Activated T-cell treated with anti-CD3 and anti-CD28 coated beads for 24 hours (primary cell): ENCODE measurements around the gene GSE1.

Source experiments
- DNase-seq: peaks from one replicate; pipeline ENCODE4 v3.0.0-alpha.2; 2020; ENCODE audit warnings: low read depth

Gene GSE1

DNA sequence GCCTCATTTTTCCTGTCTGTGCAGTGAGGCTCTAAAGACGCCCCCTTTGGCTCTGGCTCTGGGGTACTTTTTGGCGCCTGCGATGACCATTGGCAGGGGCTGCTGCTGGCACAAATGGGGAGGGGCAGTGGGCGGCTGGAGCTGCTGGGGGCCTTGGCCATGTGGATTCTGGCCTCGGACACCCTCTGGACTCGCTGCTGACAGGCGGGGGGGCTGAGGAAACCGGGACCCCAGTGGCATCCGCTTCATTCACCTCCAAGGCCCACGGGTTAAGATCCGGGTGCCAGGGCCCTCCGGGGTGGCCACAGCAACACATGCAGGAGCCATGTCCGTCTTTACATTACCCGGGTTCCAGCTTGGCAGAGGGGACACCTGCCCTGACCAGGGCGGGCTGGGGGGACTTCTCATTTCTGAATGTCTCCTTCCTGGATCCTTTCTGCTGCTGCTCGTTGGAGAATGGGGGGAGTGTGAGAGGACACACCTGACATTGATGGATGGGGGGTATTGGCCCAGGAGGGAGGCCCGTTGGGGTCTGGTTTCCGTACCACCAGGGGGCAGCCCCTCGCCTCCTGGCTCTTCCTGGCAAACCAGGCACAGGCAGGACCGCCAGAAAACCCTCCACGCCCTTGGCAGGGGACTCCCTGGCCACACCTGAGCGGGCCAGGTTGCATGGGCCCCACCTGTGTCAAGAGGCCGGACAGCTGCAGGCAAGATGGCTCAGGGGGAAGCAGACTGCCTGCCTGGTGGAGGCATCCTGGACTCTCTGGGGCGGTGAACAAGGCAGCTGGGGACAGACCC lies 21.8 kb downstream of the GSE1 start:
- no peak for DNase-seq

DNA sequence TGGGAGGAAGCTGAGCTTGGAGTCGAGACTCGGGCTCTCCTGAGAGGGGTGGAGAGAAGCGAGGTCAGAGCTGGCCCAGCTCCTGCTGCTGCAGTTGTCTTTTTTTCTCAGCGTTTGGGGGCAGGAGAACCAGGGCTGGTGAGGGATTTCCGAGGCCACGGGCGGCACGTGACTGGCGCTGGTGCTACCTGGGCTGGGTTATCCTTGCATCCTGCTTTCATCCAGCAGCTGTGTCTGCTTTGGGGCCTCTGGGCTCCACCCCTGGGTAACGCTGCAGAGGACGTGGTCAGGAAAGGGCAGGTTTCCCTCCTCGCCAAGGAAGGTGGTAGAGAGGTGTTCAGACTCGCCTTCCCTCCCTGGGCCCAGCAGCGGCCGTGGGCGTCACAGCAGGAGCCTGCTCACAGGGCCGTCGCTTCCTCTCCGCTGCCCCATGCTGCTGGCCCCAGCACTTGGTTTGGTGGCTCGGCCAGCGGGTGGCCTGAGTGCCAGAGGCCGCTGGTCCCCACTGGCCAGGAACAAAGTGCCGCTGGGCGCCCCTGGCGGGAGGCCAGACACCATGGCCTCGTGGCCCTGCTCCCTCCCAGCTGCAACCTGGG lies 22.5 kb downstream of the GSE1 start:
- no peak for DNase-seq

DNA sequence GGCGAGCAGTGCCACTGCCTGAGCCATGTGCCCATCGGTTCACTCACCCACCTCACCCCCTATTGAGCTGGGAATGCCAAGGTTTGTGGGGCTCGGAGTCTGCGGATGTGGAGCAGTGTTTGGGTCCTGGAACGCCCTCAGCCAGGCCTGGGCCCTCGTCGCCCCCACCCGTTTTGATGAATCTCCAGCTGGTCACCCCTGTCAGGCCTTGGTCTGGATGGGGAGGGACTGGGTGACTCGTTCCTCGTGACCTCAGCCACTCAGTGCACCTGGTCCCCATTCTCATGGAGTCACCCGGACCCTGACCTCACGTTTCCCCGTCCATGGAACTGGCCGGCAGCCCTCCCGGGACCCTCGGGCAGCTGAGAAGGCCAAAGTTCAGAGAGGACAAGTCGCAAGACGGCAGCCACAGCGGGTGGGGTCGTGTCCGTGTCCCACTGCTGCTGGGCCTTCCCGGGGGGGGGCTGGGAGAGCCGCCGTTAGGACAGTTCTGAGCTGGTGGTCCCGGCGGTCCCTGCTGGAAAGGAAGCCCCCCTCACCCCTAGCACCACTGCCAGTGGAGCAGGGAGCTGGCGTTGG lies 23.2 kb downstream of the GSE1 start:
- no peak for DNase-seq

GRCh38 chr16:85637061-85637807 lies 24.1 kb downstream of the GSE1 start:
- no peak for DNase-seq

- no peak for DNase-seq
These were observed 24.9 kb downstream of the GSE1 start for GRCh38 chr16:85637808-85638647.

DNA sequence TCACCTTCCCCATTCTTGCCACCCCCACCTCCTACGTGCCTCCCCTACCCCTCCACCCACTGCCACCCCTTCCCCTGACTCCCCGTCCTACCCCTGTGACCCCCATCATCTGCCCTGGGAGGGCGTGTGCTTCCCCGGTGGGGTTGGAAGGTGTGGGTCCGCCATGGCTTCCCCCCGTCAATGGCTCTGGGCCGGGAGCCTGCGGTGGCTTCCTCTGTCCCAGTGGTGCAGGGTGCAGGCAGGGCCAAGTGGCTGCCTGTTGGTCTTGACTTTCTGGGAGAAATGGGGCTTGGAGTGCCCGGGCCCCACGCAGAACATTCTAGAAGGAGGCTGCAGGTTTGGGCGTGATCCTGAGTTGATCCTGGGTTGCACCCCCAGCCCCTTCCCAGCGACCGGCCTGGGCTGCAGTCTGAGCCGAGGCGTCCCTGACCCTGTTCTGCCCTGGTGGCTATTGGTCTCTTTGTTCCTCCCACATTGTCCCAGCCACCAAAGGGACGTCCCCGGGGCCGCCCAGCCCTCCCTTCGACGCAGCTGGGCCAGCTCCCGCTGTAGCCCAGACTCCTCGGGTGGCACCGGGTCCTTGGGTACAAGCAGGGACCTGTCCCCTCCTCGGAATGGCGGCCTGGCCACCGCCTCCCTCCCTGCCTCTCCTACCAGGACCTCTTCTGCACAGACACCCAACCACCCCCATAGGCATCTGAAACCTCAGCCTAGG lies 25.7 kb downstream of the GSE1 start:
- no peak for DNase-seq

DNA sequence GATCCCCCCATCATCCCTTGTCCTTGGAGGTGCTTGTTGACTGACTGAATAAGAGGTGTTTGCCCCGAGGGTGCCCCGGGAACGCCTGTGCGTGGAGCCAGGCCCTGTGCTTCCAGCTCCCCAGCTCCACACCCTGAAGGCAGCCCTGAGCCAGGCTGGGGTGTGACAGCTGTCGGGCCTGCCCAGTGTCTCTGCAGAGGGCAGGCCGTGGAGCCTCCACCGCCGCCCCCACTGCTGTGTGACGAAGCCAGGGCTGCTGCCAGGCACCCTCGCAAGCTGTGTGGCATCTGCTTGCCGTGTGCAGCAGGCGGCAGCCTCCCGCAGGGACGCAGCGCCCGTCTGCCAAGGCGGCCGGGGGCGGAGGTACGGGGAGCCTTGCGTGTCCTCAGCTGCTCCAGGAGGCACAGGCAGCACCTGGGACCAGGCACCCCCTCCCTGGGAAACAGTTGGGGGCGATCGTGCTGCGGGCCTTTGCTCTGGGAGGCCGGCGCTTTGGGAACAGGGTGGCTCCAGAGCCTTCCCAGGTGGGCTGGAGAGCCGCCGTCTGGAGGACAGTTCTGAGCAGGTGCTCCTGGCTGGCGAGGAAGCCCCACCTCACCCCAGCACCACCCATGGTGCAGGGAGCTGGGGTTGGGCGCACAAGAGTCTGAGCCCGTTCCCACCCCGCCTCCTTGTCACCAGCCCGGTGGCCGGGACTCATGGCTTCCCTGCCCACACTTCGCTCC lies 26.6 kb downstream of the GSE1 start:
- no peak for DNase-seq

DNA sequence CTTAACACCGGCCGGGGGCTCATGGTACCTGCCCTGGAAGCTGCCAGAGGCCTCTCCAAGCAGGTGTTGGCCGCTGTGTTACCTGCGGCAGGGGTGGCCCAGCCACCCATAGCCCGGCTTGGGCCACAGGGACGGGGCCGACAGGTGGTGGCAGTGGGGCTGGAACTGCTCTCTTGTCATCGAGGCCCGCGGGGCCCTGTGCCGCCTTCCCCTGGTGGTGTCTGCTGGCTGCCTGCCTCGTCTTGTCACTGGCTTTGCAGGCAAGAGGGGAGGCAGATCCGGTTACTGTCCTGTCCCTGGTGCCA lies 27.1 kb downstream of the GSE1 start:
- no peak for DNase-seq

GRCh38 chr16:85640585-85640984 lies 27.5 kb downstream of the GSE1 start:
- DNase-seq = no peak

GRCh38 chr16:85641305-85641704 lies 28.2 kb downstream of the GSE1 start:
- no peak for DNase-seq

DNA sequence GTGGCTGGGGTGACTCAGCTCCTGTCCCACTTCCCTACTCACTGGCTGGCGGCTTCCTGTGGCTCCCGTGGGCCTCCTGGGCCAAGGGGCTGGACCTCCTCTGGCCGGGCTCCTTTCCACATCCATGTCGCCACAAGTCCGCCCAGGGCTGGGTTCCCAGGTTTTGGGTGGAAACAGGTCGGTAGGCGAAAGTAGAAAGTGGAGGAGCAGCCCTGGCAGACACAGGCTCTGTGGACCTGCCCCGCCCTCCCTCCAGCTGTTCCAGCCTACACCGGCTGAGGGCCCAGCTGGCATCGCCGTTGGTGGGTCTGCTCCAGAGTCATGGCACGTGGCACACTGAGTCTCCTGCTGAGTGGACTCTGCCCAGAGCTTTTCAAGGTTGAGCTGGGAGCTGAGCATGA lies 28.7 kb downstream of the GSE1 start:
- no peak for DNase-seq

DNA sequence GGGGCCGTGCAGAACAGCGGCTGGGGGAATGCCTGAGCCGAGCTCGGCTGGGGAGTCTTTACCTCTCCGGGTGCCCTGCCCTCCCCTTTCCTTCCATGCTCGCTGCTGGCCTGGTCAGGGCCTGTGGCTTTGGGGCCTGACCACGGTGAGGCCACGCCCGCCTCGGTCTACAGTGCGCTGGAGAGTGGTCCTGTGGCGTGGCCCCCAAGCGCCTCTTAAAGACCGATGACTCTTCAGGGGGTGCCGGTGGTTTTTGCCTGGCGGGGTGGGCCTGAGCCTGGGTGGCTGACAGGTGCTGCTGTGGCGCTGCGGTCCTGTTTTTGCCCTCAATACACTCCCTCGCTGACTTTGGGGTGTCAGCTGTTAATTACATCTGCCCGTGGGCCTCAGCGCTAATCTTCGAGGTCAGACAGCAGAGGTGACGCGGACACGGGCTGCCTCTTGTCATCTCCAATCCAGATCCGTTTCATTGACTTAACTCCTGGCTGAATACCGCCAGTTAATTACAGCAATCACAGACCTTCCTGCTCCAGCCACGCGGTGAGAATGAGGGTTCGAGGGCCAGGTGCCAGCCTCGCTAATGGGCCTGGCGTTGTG lies 29.7 kb downstream of the GSE1 start:
- DNase-seq = no peak

DNA sequence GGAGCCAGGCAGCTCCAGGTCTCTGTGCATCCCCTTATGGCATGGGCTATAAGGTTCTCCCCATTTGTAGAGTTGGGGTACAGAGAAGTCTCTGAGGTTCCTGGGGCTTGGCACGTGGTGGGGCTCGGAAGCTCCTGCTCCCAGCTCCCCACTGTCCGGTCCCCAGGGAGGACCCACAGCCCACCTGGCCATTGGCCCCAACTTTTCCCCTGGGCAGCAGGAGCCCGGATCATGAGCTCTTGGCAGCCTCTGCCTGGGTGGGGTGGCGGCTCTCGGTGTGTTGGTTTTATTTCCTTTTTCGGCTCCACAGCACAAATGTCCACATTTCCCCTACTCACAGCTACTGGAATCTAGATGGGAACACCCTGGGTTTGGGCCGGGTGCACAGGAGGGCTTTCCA lies 30.5 kb downstream of the GSE1 start:
- no peak for DNase-seq

DNA sequence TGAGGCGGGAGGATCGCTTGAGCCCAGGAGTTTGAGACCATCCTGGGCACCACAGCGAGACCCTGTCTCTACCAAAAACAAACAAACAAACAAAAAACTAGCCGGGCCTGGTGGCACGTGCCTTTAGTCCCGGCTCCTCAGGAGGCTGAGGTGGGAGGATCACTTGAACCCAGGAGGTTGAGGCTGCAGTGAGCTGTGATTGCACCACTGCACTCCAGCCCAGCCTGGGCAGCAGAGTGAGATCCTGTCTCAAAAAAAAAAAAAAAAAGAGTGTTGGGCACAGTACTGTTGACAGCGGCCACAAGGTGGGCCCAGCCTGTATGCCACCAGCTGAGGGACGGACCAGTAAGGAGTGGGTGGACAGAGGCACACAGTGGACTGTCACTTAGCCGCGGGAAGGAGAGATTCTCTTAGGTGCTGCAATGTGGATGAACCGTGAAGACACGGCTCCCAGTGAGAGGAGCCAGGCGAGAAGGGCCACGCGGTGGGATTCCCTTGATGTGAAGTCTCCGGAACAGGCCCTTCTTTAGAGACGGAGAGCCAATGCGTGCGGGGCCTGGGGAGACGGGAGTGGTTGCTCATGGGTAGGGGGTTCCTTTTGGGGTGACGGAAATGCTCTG lies 31.1 kb downstream of the GSE1 start:
- DNase-seq = no peak

DNA sequence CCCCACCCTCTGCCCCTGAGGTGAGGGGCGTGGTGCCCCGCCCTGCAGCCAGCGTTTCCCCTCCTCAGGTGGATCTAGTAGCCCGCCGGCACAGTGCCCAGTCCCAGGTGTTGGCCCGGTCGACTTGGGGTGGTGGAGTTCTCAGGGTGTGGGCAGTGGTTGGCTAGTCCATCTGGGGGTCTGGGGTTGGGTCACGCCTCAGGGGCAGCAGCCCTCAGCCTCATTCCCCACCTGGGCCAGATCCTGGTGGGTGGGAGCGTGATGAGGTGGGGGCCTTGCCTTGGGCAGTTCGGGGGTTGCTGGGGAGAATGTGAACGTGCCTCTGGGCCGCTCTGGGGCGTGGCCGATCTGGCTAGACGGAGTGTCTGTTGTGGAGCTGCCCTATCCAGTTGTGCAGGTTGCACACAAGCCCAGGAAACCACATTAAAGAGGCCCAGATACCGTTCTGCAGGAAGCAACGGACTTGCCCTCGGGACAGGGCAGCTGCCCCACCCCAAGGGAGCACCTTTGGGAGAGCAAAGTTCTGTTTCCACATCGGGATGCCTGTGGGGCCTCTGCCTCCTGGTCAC lies 32.0 kb downstream of the GSE1 start:
- no peak for DNase-seq

DNA sequence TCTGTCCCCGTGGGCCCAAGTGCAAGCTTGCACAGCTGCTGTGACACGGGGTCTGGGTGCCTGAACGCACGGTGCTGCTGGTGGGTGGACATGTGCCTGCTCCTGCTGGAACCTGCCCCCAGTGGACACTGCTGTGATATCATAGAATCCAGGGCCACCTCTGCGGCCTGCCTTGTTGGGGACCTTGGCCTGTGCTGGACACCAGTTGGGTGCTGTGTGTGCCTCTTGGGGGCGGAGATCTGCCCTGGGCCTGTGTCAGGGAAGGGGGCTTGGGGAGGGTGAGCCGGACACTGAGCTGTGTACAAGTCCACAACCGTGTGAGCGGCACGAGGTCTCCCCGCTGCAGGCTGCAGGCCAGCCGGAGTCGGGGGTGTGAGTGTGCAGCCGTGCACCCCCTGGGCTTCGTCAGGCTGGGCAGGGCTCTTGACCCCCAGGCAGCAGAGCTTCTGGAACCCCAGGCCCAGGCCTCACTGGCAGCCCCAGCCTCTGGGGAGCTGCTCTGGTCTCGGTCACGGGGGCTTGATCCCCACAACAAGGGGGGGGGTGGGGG lies 33.3 kb downstream of the GSE1 start:
- DNase-seq = no peak

DNA sequence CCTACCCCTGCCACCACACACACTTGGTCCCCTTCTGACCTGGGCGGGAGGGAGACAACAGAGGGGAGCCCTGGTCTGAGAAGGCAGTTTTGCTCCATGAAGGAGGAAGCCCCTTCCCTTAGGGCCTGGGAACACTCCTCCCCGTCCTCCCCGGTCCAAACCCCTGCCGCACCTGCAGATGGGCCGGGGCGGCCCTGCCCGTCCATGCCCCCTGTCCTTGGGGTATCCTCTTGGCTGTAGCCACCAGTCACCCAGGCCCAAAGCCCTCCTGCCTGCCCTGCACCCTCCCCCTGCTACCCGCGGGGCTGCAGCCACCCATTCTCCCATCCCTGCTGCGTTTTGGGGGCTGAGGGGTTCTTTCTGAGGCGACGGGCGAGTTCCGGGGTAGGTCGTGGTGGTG lies 33.9 kb downstream of the GSE1 start:
- no peak for DNase-seq

- no peak for DNase-seq
These were observed 35.1 kb downstream of the GSE1 start for GRCh38 chr16:85648070-85648714.

- no peak for DNase-seq
These were observed 35.7 kb downstream of the GSE1 start for GRCh38 chr16:85648805-85649204.
